GM12865 (cell line): ENCODE measurements around the gene PARP15.

Experiments used
- DNase-seq: peaks from one replicate; pipeline ENCODE4 v3.0.0; 2010; ENCODE audit warnings: low read depth
- H3K4me3 ChIP-seq: 2 replicates; pipeline ENCODE4 v1.5.1; 2011; ENCODE audit warnings: mild to moderate bottlenecking, low read depth, low read length, control low read depth
- CTCF ChIP-seq: IDR thresholded peaks from 2 replicates; pipeline ENCODE4 v1.5.1; 2011; ENCODE audit warnings: low read length, control low read depth, low read depth, inconsistent platforms; ENCODE audit not compliant: insufficient read depth; ENCODE audit errors: missing control alignments

Gene PARP15

GRCh38 chr3:122623031-122623829 lies 45.8 kb downstream of the PARP15 start:
- no peak overlapping the region for H3K4me3 ChIP-seq
- no peak for DNase-seq
- no peak for TF ChIP-seq CTCF

- DNase-seq, result peak; percentile 42
- no peak for TF ChIP-seq CTCF
- no peak overlapping the region for H3K4me3 ChIP-seq
Measured at GRCh38 chr3:122626515-122627180, 49.2 kb downstream of the PARP15 start.

GRCh38 chr3:122627301-122627700 lies 49.9 kb downstream of the PARP15 start:
- DNase-seq, result no peak
- no peak overlapping the region for H3K4me3 ChIP-seq
- no peak for TF ChIP-seq CTCF

GRCh38 chr3:122628567-122628966 lies 51.1 kb downstream of the PARP15 start:
- H3K4me3 ChIP-seq, result no peak overlapping the region
- no peak for DNase-seq
- TF ChIP-seq CTCF, result no peak

GRCh38 chr3:122629763-122630162 lies 52.3 kb downstream of the PARP15 start:
- no peak for DNase-seq
- TF ChIP-seq CTCF, result no peak
- H3K4me3 ChIP-seq, result no peak overlapping the region

- no peak for TF ChIP-seq CTCF
- H3K4me3 ChIP-seq, result no peak overlapping the region
- no peak for DNase-seq
Measured at GRCh38 chr3:122635789-122636188, 58.3 kb downstream of the PARP15 start.
